Smooth muscle cell of bladder (primary cell): ENCODE measurements around the gene TMOD2. TPM values are rescaled to one million over a fixed set of nuclear protein-coding genes. Genes with fewer than 3 reads are reported as not detected.

Experiments used
- total RNA-seq: library from RNA; depleted of rRNA; stranded (reverse); fragments of >200 nt; gene quantifications from 2 replicates; pipeline ENCODE4 v1.2.3, GENCODE V29; 2014

TMOD2 gene
- total RNA-seq = 4.8 and 6.6 TPM in 2 replicates

GRCh38 chr15:51750792-51751696 lies at the start of gene TMOD2:
TMOD2 (plus strand) TSS chr15:51751597; CDS start chr15:51766442, 14,845 bp downstream.

DNA sequence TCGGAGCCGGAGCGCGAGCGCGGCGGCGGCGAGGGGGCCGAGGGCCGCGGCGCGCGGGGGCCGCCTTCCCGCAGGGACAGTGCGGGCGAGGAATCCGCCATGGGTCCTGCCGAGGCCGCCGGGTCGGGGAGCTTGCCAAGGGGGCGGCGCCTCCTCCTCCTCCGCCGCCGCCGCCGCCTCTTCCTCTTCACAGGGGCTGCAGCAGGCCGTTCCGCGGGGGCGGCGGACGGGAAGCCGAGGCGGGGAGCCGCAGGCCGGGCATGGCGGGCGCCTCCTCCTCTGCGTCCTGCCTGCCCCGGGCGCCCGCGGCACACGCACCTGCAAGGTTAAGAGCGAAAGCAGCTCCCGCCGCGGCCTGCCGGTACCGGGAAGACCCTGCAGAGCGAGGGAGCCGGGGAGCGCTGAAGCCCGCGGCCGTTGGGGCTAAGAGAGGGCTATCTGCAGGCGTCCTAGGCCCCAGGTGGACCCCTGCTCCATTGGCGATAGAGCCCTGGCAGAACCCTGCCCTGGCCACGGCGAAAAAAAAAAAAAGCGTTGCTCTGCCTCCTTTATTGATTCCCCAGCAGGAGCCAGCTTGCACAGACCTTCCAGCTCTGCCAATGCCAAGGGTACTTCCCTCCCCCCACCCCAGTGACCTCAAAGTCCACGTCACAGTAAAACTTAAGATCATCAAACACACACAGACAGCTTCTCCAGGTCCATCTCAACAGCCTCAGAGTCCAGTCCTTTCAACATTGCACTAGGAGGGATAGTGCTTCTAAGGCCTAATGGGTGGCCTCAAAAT lies 13.7 kb upstream of the TMOD2 start, which contains the start of gene LYSMD2:
Gene LYSMD2 (minus strand): TSS at position 134 of the 784 bp plus-strand sequence. CDS start 33 bp downstream, at position 101.

DNA sequence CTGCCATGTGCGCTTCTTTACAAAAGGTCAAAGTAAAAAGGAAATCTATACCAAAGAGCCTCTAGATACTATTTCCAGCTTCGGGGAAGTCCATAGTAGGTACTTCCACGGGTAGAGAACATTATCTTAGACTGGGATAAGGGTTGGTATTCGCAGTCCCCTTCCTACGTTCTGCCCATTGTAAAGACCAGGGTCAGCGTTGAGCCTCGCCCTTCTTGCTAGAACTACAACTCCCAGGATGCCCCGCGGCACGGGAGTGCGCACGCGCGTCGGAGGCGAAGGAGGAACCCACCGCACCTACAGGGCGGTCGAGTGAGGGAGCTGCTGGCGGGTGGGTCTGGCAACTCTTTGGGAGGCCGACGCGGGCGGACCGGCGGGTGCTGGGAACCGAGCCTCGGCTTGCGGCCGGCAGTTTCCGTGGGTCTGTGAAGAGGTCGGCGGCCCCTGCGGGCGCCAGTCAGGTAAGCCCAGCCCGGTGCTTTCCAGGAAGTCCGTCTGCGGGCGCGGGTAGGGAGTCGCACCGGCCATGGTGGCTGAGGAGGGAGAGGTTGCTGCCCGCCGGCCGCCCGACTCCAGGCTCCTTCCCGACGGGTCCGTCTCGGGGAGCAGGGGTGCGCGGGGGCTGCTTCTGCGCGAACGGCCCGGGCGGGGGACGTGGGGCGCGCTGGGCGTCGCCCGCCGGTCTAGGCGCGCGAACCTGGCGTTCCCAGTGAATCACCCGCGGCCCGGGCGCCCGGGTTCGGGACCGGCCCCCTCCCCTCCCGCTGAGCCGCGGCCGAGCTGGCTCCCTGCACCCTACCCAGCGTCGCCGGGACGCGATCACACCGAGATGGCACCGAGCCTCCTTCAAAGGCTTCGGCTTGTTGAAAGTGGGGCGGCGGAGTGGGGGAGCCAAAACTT lies 78.2 kb downstream of the TMOD2 start, which contains the start of gene TMOD3:
Gene TMOD3 (plus strand): TSS at position 278 of the 900 bp plus-strand sequence. CDS start 33,232 bp downstream, outside the sequence.

Other genes with a start within 250 kb of the TMOD2 start
- gene DMXL2, start 128.8 kb upstream of the TMOD2 start, total RNA-seq = 15.8 and 25.7 TPM in 2 replicates
- not detected in 2 replicates for gene SCG3, start 70.1 kb upstream of the TMOD2 start, total RNA-seq
- 5.1 and 5.3 TPM in 2 replicates for gene LYSMD2, start 13.9 kb upstream of the TMOD2 start, total RNA-seq
- 30.7 and 35.3 TPM in 2 replicates for gene TMOD3, start 78.1 kb downstream of the TMOD2 start, total RNA-seq
- gene LEO1, start 220.2 kb downstream of the TMOD2 start, total RNA-seq = 25.9 and 30.1 TPM in 2 replicates